H9 (cell line): ENCODE results near the gene HS1BP3. TPM values are rescaled to one million over a fixed set of nuclear protein-coding genes. Genes with fewer than 3 reads are reported as not detected.

Experiments used
- DNase-seq: peaks from one replicate; pipeline ENCODE4 v3.0.0-alpha.2; 2017
- H2AFZ ChIP-seq: one replicate; pipeline ENCODE4 v1.6.1; 2013; ENCODE audit warnings: mild to moderate bottlenecking, low read length, control low read depth, moderate library complexity
- H2AK5ac ChIP-seq: 2 replicates; pipeline ENCODE4 v1.6.1; 2013; ENCODE audit warnings: low read length, control low read depth, mixed read lengths; ENCODE audit not compliant: insufficient read length
- H2BK120ac ChIP-seq: one replicate; pipeline ENCODE4 v1.6.1; 2013; ENCODE audit warnings: low read depth, mild to moderate bottlenecking, low read length, control low read depth, inconsistent platforms; ENCODE audit not compliant: poor library complexity, severe bottlenecking
- H2BK12ac ChIP-seq: 2 replicates; pipeline ENCODE4 v1.6.1; 2013; ENCODE audit warnings: low read length, control low read depth, mixed read lengths, low read depth; ENCODE audit not compliant: insufficient read length
- H2BK15ac ChIP-seq: 2 replicates; pipeline ENCODE4 v1.6.1; 2013; ENCODE audit warnings: low read depth, low read length, control low read depth
- H2BK20ac ChIP-seq: one replicate; pipeline ENCODE4 v1.6.1; 2013; ENCODE audit warnings: low read depth, mild to moderate bottlenecking, low read length, control low read depth, inconsistent platforms; ENCODE audit not compliant: poor library complexity, severe bottlenecking
- H2BK5ac ChIP-seq: 2 replicates; pipeline ENCODE4 v1.6.1; 2013; ENCODE audit warnings: low read length, control low read depth, mixed read lengths; ENCODE audit not compliant: insufficient read length
- H3K14ac ChIP-seq: 2 replicates; pipeline ENCODE4 v1.6.1; 2013; ENCODE audit warnings: low read length, control low read depth; ENCODE audit not compliant: insufficient read depth
- H3K18ac ChIP-seq: 2 replicates; pipeline ENCODE4 v1.6.1; 2013; ENCODE audit warnings: low read depth, mild to moderate bottlenecking, mixed read lengths, low read length, control low read depth; ENCODE audit not compliant: insufficient read length
- H3K23ac ChIP-seq: 2 replicates; pipeline ENCODE4 v1.6.1; 2013; ENCODE audit warnings: low read length, control low read depth, mixed read lengths, low read depth; ENCODE audit not compliant: insufficient read length
- H3K23me2 ChIP-seq: 2 replicates; pipeline ENCODE4 v1.6.1; 2013; ENCODE audit warnings: low read depth, mild to moderate bottlenecking, mixed read lengths, low read length, control low read depth; ENCODE audit not compliant: insufficient read length, poor library complexity, severe bottlenecking
- H3K27ac ChIP-seq: 2 replicates; pipeline ENCODE4 v1.5.1; 2013; ENCODE audit warnings: low read length, control low read depth, mixed read lengths, low read depth; ENCODE audit not compliant: insufficient read length
- H3K27me3 ChIP-seq: 2 replicates; pipeline ENCODE4 v1.6.1; 2013; ENCODE audit warnings: low read length, control low read depth, inconsistent platforms; ENCODE audit not compliant: insufficient read depth
- H3K4ac ChIP-seq: 2 replicates; pipeline ENCODE4 v1.6.1; 2013; ENCODE audit warnings: low read depth, mild to moderate bottlenecking, control low read depth, inconsistent platforms, low read length, moderate library complexity
- H3K4me1 ChIP-seq: 2 replicates; pipeline ENCODE4 v1.6.1; 2013; ENCODE audit warnings: low read length, control low read depth, inconsistent platforms; ENCODE audit not compliant: insufficient read depth
- H3K4me2 ChIP-seq: 2 replicates; pipeline ENCODE4 v1.6.1; 2013; ENCODE audit warnings: low read length, control low read depth, mixed read lengths; ENCODE audit not compliant: insufficient read length, insufficient read depth
- H3K56ac ChIP-seq: 2 replicates; pipeline ENCODE4 v1.6.1; 2013; ENCODE audit warnings: low read depth, mild to moderate bottlenecking, mixed read lengths, low read length, control low read depth; ENCODE audit not compliant: insufficient read length
- H3K79me1 ChIP-seq: 2 replicates; pipeline ENCODE4 v1.6.1; 2013; ENCODE audit warnings: low read depth, mild to moderate bottlenecking, moderate library complexity, low read length, control low read depth, inconsistent platforms; ENCODE audit not compliant: insufficient read depth, poor library complexity, severe bottlenecking
- H3K79me2 ChIP-seq: 2 replicates; pipeline ENCODE4 v1.6.1; 2013; ENCODE audit warnings: low read length, control low read depth, inconsistent platforms; ENCODE audit not compliant: insufficient read depth
- H3K9ac ChIP-seq: 2 replicates; pipeline ENCODE4 v1.6.1; 2013; ENCODE audit warnings: low read length, control low read depth, mixed read lengths; ENCODE audit not compliant: insufficient read length; ENCODE audit errors: extremely low read depth
- H3K9me3 ChIP-seq: one replicate; pipeline ENCODE4 v1.6.1; 2013; ENCODE audit warnings: low read depth, low read length, inconsistent platforms; ENCODE audit not compliant: control insufficient read depth
- H3T11ph ChIP-seq: one replicate; pipeline ENCODE4 v1.6.1; 2013; ENCODE audit warnings: mild to moderate bottlenecking, low read length, control low read depth, inconsistent platforms
- H4K20me1 ChIP-seq: one replicate; pipeline ENCODE4 v1.6.1; 2013; ENCODE audit not compliant: control insufficient read depth, insufficient read length, insufficient read depth
- H4K5ac ChIP-seq: 2 replicates; pipeline ENCODE4 v1.6.1; 2013; ENCODE audit warnings: low read depth, mild to moderate bottlenecking, mixed read lengths, low read length, control low read depth; ENCODE audit not compliant: insufficient read length
- H4K8ac ChIP-seq: replicated peaks from 2 replicates; pipeline ENCODE4 v1.6.1; 2013; ENCODE audit warnings: low read length, control low read depth, mixed read lengths, low read depth; ENCODE audit not compliant: insufficient read length
- H4K91ac ChIP-seq: 2 replicates; pipeline ENCODE4 v1.6.1; 2013; ENCODE audit warnings: low read depth, mild to moderate bottlenecking, moderate library complexity, mixed read lengths, low read length, control low read depth; ENCODE audit not compliant: insufficient read length
- H3K27ac Mint-ChIP-seq, 3 experiments: 2 replicates in 2 of 3; 3 replicates in 1 of 3; pipeline ENCODE4 v1.8.0; 2020 to 2021; ENCODE audit warnings: mixed read lengths in 3 of 3, mild to moderate bottlenecking in 1 of 3, moderate library complexity in 1 of 3
- H3K27me3 Mint-ChIP-seq: 2 replicates; pipeline ENCODE4 v1.8.0; 2021; ENCODE audit warnings: low read depth, mild to moderate bottlenecking, moderate library complexity, mixed read lengths
- H3K36me3 Mint-ChIP-seq, 3 experiments: 2 replicates in 2 of 3; 3 replicates in 1 of 3; pipeline ENCODE4 v1.8.0; 2020 to 2021; ENCODE audit warnings: low read depth in 3 of 3, mixed read lengths in 3 of 3; ENCODE audit not compliant: insufficient read depth in 1 of 3
- H3K4me1 Mint-ChIP-seq, 2 experiments: 2 replicates each; pipeline ENCODE4 v1.8.0; 2020; ENCODE audit warnings: mixed read lengths in 2 of 2
- H3K4me3 Mint-ChIP-seq, 2 experiments: 2 replicates in 1 of 2; 3 replicates in 1 of 2; pipeline ENCODE4 v1.8.0; 2020 to 2021; ENCODE audit warnings: mild to moderate bottlenecking in 2 of 2, mixed read lengths in 2 of 2, moderate library complexity in 1 of 2
- H3K9me3 Mint-ChIP-seq, 2 experiments: 2 replicates in 1 of 2; 3 replicates in 1 of 2; pipeline ENCODE4 v1.8.0; 2020; ENCODE audit warnings: mild to moderate bottlenecking in 2 of 2, mixed read lengths in 2 of 2, moderate library complexity in 1 of 2
- WGBS: extraction: QIAGEN DNeasy Blood & Tissue Kit; methylation state at CpG from one replicate; pipeline ENCODE4 v1.1.7; 2013; ENCODE audit warnings: missing lambda C conversion rate, low lambda C conversion rate, mixed read lengths; ENCODE audit not compliant: insufficient read length; ENCODE audit errors: extremely low coverage; 5-methylcytosine and 5-hydroxymethylcytosine counted together
- total RNA-seq: library from RNA; stranded (reverse); gene quantifications from 2 replicates; pipeline ENCODE4 v1.2.1, GENCODE V29; 2021
- TF ChIP-seq, protein P1 (sequence below): fragments of 200-600 bp; sonication (generic); conservative IDR thresholded peaks from 3 replicates; pipeline ENCODE4 v1.8.0; 2021; ENCODE audit warnings: antibody characterized with exemption, mild to moderate bottlenecking

Gene HS1BP3
- total RNA-seq, 1 experiment from 2014 or later = 11.1 TPM

DNA sequence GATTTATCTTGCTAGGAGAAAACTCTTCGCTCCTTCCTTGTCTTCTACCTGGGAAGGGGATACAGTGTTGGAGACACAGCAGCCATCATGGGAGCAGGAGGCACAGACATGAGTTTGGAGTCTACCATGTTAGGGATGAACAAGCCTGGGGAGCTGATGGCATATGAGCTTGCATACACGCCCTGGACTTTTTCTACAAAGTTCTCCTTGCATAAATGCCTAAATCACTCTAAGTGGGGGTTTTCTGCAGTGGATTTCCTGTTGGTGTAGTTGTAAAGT is 3.6 kb upstream of the HS1BP3 start:
- Mint-ChIP-seq H3K27ac (no peak overlapping the region), H3K27me3 (peaks cover 46% of the 10 kb centered on the region), H3K9me3 (no peaks in the 10 kb centered on the region), H3K4me1 (peaks cover 20 to 29% of the 10 kb centered on the region in 2 experiments), H3K4me3 (no peak overlapping the region), H3K36me3 (no peaks in the 10 kb centered on the region; a peak in 1 of 7 replicates)
- H2BK5ac ChIP-seq = no peak overlapping the region
- H3K79me2 ChIP-seq = no peaks in the 10 kb centered on the region
- H3K18ac ChIP-seq = no peak overlapping the region
- no peak overlapping the region for H2BK15ac ChIP-seq
- no peak overlapping the region for H3K56ac ChIP-seq
- H3K27ac ChIP-seq = no peak overlapping the region
- H4K5ac ChIP-seq = no peak overlapping the region
- no peak overlapping the region for H2AK5ac ChIP-seq
- no peaks in the 10 kb centered on the region; the same call in 1 of the 2 replicates for H3K27me3 ChIP-seq
- H2AFZ ChIP-seq = no peak overlapping the region
- H3K9me3 ChIP-seq = no peaks in the 10 kb centered on the region
- H2BK20ac ChIP-seq = no peak overlapping the region
- H4K91ac ChIP-seq = no peak overlapping the region
- H3K14ac ChIP-seq = no peak overlapping the region
- no peaks in the 10 kb centered on the region for H3K79me1 ChIP-seq
- no peak overlapping the region for H3K4me2 ChIP-seq
- no peak overlapping the region for H3K4ac ChIP-seq
- H3K9ac ChIP-seq = no peak overlapping the region
- no peak overlapping the region for H3K23ac ChIP-seq
- H4K20me1 ChIP-seq = no peaks in the 10 kb centered on the region
- TF ChIP-seq, protein P1, sequence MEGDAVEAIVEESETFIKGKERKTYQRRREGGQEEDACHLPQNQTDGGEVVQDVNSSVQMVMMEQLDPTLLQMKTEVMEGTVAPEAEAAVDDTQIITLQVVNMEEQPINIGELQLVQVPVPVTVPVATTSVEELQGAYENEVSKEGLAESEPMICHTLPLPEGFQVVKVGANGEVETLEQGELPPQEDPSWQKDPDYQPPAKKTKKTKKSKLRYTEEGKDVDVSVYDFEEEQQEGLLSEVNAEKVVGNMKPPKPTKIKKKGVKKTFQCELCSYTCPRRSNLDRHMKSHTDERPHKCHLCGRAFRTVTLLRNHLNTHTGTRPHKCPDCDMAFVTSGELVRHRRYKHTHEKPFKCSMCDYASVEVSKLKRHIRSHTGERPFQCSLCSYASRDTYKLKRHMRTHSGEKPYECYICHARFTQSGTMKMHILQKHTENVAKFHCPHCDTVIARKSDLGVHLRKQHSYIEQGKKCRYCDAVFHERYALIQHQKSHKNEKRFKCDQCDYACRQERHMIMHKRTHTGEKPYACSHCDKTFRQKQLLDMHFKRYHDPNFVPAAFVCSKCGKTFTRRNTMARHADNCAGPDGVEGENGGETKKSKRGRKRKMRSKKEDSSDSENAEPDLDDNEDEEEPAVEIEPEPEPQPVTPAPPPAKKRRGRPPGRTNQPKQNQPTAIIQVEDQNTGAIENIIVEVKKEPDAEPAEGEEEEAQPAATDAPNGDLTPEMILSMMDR = no peak
- no peak overlapping the region for H2BK120ac ChIP-seq
- H4K8ac ChIP-seq = no peak overlapping the region
- no CpG with 5 or more reads among the region's 2 CpGs for WGBS
- no peaks in the 10 kb centered on the region; the same call in 1 of the 2 replicates for H3K4me1 ChIP-seq
- H3K23me2 ChIP-seq = peaks cover 5% of the 10 kb centered on the region
- no peak for DNase-seq
- H3T11ph ChIP-seq = no peak overlapping the region
- H2BK12ac ChIP-seq = no peak overlapping the region
